T-helper 17 cell (primary cell): ENCODE data around the gene SLC25A22. TPM values are rescaled to one million over a fixed set of nuclear protein-coding genes. Genes with fewer than 3 reads are reported as not detected.

Experiments used
- ATAC-seq: fragments of 150-1000 bp; cut with Tn5 transposase; 2 replicates; pipeline ENCODE4 v1.10.0; 2021; ENCODE audit warnings: mild to moderate bottlenecking, moderate library complexity
- DNase-seq, 3 donors: peaks; one replicate each; pipeline versions ENCODE4 v3.0.0 to v3.0.0-alpha.2; 2020 to 2021
- H3K9me3 ChIP-seq: one replicate; pipeline ENCODE4 v1.7.0; 2013; ENCODE audit warnings: low read length, mild to moderate bottlenecking; ENCODE audit not compliant: control insufficient read depth, poor library complexity, severe bottlenecking
- H3K27ac Mint-ChIP-seq: one replicate; pipeline ENCODE4 v1.8.0; 2022; ENCODE audit warnings: mild to moderate bottlenecking, moderate library complexity, mixed read lengths
- H3K27me3 Mint-ChIP-seq: one replicate; pipeline ENCODE4 v1.8.0; 2022; ENCODE audit warnings: mixed read lengths
- H3K36me3 Mint-ChIP-seq: one replicate; pipeline ENCODE4 v1.8.0; 2022; ENCODE audit warnings: low read depth, mixed read lengths
- H3K4me1 Mint-ChIP-seq: one replicate; pipeline ENCODE4 v1.8.0; 2022; ENCODE audit warnings: mild to moderate bottlenecking, mixed read lengths
- H3K4me3 Mint-ChIP-seq: one replicate; pipeline ENCODE4 v1.8.0; 2022; ENCODE audit warnings: mild to moderate bottlenecking, moderate library complexity, mixed read lengths
- total RNA-seq, 4 donors: library from RNA in 2 of 4; stranded (reverse) in 2 of 4; gene quantifications; one replicate each; pipeline ENCODE4 v1.2.3 and lab custom pipeline; 2022 to 2026

Gene SLC25A22
- total RNA-seq, 2 donors from 2014 or later: 16.4 to 20.3 TPM

- H3K9me3 ChIP-seq: no peaks in the 10 kb centered on the region
- no peaks in the 10 kb centered on the region for H3K36me3 Mint-ChIP-seq
- peak; percentile 92 to 98 (median 95) for DNase-seq
- peak within 1 kb of the TSS; percentile 85 for H3K4me3 Mint-ChIP-seq
- ATAC-seq: peak; percentile 90
- peaks cover 8% of the 10 kb centered on the region for H3K4me1 Mint-ChIP-seq
- H3K27me3 Mint-ChIP-seq: no peaks in the 10 kb centered on the region
- H3K27ac Mint-ChIP-seq: peak within 1 kb of the TSS; percentile 49
Measured at GRCh38 chr11:777288-778255, 20.5 kb downstream of the SLC25A22 start, which contains the start of gene GATD1. TSS of gene GATD1 (minus strand) at chr11:777487. CDS start at chr11:777462, 25 bp downstream.

DNA sequence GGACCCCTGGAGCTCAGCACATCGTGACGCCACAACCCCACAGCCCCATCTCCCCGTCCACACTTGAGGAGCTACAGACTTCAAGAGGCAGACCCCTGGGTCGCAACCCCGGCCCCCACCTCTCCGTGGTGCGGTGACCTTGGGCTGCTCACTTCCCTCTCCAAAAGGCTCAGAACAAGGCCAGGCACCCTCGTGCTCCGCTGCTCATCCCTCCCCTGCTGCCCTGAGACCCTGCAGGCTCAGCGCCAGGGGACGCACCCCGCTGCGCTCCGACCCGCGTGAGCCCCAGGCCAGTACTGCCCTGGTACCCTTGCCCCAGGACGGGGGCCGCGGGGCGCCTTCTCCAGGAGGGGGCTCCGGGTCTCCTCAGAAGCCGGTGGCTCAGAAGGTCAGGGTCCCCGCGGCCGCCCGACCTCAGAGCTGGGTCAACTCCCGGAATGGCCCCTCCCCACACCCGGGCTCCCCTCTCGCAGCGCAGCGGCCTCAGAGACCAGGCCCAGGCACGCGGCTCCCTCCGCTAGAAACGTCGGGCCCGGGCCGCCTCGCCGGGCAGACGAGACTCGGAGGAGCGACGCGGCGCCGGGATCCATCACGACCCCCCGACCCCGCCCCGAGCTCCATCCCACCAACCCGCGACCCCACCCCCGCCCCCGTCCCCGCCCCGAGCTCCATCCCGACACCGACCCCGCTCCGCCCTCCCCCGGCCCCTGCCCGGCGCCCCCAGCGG is 21.4 kb downstream of the SLC25A22 start:
- no peaks in the 10 kb centered on the region for H3K9me3 ChIP-seq
- peaks cover 8% of the 10 kb centered on the region for H3K4me1 Mint-ChIP-seq
- peak overlapping the region; percentile 85 for H3K4me3 Mint-ChIP-seq
- H3K36me3 Mint-ChIP-seq: no peaks in the 10 kb centered on the region
- ATAC-seq: peak; percentile 55
- H3K27me3 Mint-ChIP-seq: no peaks in the 10 kb centered on the region
- peak overlapping the region; percentile 32 for H3K27ac Mint-ChIP-seq
- no peak for DNase-seq

DNA sequence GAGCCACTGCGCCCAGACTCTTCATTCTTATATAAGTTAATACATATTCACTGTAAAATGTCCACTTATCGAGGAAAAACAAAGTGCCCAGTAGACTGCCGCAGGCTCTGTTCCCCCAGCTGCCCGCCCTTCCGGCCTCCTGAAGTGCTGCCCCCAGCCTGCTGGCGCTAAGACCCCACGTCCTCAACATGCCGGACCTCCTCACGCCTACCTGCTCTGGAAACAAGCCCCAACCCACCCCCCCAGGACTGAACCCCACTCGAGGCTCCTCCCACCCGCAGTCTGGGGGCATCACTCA is 21.9 kb downstream of the SLC25A22 start:
- Mint-ChIP-seq H3K27ac (peak overlapping the region; percentile 32), H3K36me3 (no peaks in the 10 kb centered on the region), H3K27me3 (no peaks in the 10 kb centered on the region), H3K4me3 (peak overlapping the region; percentile 85), H3K4me1 (peaks cover 8% of the 10 kb centered on the region)
- ATAC-seq (no peak), DNase-seq (no peak)
- H3K9me3 ChIP-seq: no peaks in the 10 kb centered on the region

DNA sequence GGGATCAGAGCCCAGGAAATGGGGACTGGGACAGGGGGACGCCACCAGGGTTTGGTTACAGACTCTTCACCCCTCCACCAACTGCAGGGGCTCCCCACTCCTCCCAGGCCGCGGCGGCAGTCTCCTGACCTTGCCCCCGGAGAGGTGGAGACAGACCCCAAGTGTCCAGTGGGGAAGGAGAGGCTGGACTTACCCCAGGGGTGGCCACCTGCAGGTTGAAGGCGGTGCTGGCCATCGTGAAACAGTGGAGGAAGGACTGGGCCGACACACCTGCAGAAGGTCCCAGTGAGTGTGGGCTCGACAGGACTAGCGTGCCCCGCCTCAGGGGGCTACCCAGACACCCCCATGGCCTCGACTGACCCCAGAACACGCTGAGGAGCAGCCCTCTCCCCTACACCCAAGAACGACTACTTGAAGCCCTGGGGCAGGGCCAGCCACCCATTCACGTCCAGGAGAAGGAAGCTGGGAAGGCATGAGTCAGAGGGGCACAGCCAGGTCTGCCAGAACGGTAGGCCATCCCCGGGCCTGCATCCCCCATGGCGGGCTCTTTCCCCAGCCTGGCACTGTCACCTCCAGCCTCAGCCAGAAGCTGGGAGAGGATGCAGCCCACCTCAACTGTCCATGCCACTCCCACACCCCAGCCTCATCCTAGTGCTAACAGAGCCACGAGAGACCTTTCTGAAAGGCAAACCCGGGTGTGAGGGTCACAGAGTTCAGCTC is 23.0 kb downstream of the SLC25A22 start:
- ATAC-seq (no peak), DNase-seq (no peak)
- Mint-ChIP-seq H3K36me3 (no peaks in the 10 kb centered on the region), H3K4me3 (peak overlapping the region; percentile 63), H3K4me1 (peaks cover 8% of the 10 kb centered on the region), H3K27me3 (no peaks in the 10 kb centered on the region), H3K27ac (peak overlapping the region; percentile 24)
- no peaks in the 10 kb centered on the region for H3K9me3 ChIP-seq

DNA sequence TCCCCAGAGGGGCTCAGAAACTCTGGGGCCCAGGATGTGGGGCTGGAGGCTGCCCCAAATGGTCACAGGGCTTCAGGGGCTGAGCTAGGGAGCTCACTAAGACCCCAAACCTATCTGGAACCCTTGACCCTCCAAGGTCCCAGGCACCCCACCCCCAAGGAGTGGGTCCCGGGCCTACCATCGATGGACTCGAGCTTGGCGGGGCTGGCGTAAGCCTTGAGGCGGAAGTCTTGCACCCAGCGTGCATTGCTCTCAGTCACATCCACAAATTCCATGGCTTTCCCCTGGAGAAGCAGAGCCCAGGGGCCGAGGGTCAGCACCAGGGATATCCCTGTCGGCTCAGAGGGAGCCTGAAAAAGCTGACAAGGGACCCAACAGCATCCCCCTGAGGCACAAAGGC is 24.3 kb downstream of the SLC25A22 start:
- Mint-ChIP-seq H3K27ac (no peak overlapping the region), H3K36me3 (no peaks in the 10 kb centered on the region), H3K27me3 (no peaks in the 10 kb centered on the region), H3K4me1 (peaks cover 8% of the 10 kb centered on the region), H3K4me3 (no peak overlapping the region)
- H3K9me3 ChIP-seq: no peaks in the 10 kb centered on the region
- no peak for ATAC-seq
- DNase-seq: no peak

DNA sequence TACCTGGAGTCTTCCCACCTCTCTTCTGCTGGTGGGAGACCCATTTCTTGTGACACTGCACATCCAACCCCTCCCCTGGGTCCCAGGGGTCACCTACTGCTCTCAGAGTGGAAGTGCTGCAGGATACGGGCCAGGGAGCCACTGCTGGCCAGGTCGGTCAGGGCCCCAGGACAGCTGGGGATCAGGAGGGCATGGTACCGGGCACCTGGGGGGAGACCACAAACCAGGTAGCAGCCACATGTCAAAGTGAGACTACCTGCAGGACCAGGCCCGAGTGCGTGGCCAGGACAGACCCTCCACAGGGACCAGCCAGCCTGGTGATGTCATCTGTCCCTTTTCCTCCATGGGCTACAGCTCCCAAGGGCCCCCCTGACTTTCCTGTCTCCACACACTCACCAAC is 24.7 kb downstream of the SLC25A22 start:
- no peak overlapping the region for H3K4me3 Mint-ChIP-seq
- peaks cover 8% of the 10 kb centered on the region for H3K4me1 Mint-ChIP-seq
- no peaks in the 10 kb centered on the region for H3K9me3 ChIP-seq
- no peaks in the 10 kb centered on the region for H3K36me3 Mint-ChIP-seq
- DNase-seq: no peak
- H3K27me3 Mint-ChIP-seq: no peaks in the 10 kb centered on the region
- ATAC-seq: no peak
- no peak overlapping the region for H3K27ac Mint-ChIP-seq

DNA sequence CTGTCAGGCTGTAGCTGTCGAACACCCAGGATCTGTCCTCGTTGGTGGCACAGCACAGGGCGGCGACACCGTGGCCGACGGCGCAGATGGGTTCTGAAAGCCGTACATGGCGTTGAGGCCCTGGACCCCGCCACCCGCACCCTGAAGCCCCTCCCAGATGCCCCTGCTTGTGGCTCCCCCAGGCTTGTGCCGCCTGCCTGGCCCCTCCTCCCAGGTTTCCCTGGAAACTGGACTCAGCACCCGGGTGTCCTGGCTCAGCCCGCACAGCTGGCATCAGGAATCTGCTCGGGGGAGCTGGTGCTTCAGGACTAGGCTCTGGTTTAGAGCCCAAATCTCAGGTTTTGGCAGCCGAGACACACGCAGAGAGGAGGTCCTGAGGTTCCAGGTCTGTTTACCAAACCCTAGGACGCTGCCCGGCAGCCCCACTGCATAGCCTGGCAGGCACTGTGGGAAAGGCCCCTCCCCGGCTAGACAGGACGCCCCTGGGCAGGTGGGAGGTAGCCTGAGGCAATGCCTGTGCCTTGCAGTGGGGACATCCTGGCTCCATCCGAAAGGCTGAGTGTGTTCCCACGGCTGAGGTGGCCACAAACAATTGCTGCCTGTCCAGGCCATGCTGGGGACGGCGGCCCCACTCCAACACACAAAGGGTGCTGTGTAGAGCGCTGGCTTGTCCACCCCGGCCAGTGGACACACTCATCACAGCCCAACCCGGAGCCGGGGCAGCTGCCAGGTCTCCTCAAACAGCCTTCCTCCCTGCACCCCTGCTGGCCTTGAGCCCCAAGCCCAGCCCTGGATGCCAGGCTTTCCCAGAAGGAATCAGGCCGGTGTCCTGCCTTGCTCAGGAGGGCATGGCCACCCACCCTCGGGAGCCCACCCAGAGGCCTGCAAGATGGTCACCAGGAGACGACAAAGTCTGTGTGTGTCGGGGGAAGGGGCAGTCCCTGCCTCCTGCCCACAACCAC is 25.4 kb downstream of the SLC25A22 start:
- no peak for ATAC-seq
- Mint-ChIP-seq H3K4me1 (peaks cover 8% of the 10 kb centered on the region), H3K4me3 (no peak overlapping the region), H3K27ac (no peak overlapping the region), H3K36me3 (no peaks in the 10 kb centered on the region), H3K27me3 (no peaks in the 10 kb centered on the region)
- no peaks in the 10 kb centered on the region for H3K9me3 ChIP-seq
- no peak for DNase-seq

- no peak overlapping the region for H3K27ac Mint-ChIP-seq
- ATAC-seq (no peak), DNase-seq (no peak)
- no peak overlapping the region for H3K4me3 Mint-ChIP-seq
- H3K27me3 Mint-ChIP-seq: no peaks in the 10 kb centered on the region
- no peaks in the 10 kb centered on the region for H3K9me3 ChIP-seq
- H3K4me1 Mint-ChIP-seq: peaks cover 8% of the 10 kb centered on the region
- H3K36me3 Mint-ChIP-seq: no peaks in the 10 kb centered on the region
Measured at GRCh38 chr11:771617-772204, 26.4 kb downstream of the SLC25A22 start.

DNA sequence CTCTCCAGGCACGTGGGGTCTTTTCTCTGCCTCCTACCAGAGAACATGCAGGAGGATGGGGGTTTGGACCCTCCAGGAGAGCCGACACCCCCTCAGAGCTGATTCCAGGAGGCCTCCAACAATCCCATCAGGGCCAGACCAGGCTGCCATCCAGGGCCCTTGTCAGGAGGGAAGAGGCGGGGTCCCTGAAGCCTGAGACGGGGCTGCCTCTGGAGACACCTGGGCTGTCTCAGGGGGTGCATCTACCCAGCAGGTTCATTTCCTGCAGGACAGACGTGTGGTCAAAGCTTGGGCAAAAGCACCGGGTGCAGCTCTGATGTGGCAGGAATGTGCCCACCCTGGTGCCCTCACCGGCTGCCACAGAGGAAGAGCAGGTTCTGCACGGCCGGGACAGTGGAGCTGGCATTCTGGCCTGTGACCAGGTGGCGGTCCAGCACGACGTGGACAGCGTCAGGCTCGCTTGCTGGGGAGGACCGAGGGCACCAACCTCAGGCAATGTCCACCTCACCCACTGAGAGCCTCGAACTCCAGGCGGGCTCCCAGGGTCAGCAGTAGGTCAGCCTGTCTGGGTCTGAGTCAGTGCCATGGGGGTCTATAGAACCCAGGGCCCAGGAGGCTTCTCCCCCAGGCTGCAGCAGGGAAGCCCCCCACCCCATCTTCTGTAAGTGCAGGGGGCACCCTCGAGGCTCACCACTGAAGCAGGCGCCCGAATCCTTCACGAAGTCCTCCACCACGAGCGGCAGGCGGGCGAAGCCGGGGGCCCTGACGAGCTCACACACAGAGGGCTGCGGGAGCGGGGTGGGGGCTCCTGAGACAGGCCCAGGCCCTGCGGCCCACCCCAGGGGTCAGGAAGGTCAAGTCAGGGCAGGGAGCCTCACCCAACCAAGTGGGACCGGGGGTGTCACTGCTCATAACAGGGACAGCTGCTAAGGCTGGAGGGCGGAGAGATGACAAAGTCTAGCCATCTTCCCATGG is 27.2 kb downstream of the SLC25A22 start:
- Mint-ChIP-seq H3K27me3 (no peaks in the 10 kb centered on the region), H3K27ac (no peak overlapping the region), H3K4me1 (peaks cover 4% of the 10 kb centered on the region), H3K36me3 (no peaks in the 10 kb centered on the region), H3K4me3 (no peak overlapping the region)
- H3K9me3 ChIP-seq: no peaks in the 10 kb centered on the region
- ATAC-seq: no peak
- no peak for DNase-seq

- ATAC-seq: no peak
- no peaks in the 10 kb centered on the region for H3K27me3 Mint-ChIP-seq
- peaks cover 2% of the 10 kb centered on the region for H3K4me1 Mint-ChIP-seq
- H3K36me3 Mint-ChIP-seq: no peaks in the 10 kb centered on the region
- H3K4me3 Mint-ChIP-seq: no peak overlapping the region
- no peak for DNase-seq
- H3K27ac Mint-ChIP-seq: no peak overlapping the region
- H3K9me3 ChIP-seq: no peaks in the 10 kb centered on the region
Measured at GRCh38 chr11:769887-770641, 28.0 kb downstream of the SLC25A22 start.

DNA sequence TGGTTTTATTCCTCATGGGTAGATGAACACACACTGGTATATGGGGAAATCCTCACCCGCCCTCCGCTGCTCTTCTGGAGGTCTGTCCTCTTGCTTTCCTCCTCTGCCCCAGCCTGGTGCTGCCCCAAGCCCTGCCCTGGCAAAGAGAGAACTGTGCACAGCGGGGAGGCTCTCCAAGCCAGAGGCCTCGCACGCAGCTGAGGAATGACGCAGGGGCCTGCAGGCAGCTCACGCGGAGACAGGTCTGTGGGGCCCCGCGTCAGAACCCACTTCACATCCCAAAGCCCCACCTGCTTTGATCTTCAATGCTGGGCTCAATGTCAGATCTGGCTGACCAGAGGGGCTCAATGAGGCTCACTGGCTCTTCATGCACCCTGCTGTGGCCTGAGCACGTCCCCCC is 30.8 kb downstream of the SLC25A22 start:
- no peaks in the 10 kb centered on the region for H3K36me3 Mint-ChIP-seq
- no peaks in the 10 kb centered on the region for H3K27me3 Mint-ChIP-seq
- H3K9me3 ChIP-seq: no peaks in the 10 kb centered on the region
- H3K4me3 Mint-ChIP-seq: no peak overlapping the region
- no peaks in the 10 kb centered on the region for H3K4me1 Mint-ChIP-seq
- ATAC-seq (no peak), DNase-seq (no peak)
- no peak overlapping the region for H3K27ac Mint-ChIP-seq
